ENCODE data around the gene ITGA5.

DNA sequence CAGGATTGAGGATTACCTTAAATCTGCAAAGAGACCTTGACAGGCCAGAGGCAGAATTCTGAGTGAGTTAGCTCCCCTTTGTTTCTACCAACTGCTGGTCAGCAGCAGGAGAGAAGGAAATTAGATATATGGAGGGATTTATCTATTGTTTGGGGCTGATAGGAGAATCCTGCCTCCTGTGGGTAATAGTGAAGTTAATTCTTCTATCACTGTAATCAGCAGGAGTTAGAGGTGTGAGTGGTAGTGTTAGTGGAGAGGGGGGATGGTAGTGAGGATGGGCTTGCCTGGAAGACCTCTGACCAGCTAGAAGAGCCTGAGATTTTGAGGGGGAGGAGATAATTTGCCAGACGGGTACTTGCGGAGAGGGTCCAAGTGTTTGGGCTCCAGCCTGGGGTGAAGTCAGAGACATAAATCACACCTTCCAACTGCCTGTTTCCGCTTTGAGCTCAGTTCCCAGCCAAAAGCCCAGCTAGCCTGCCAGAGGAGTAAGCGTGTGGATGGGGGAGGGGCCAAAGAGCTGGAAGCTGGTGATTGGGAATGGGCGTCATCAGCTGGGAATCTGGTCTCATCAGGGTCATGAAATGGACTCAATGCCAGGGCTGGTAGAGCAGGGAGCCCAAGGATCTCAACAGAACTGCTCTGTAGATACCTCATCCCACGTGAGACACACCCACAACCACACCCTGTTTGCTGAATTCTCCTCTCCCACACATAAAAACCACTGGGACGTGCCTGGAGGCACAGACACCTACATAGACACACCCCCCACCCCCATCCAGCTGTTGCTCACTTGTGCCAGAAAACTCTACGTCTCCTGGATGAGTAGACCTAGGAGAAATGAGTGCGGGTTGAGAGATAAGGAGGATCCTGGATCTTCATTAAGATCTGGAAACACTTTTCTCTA, 13.1 kb upstream of the ITGA5 start:
- TF ChIP-seq, protein P1, sequence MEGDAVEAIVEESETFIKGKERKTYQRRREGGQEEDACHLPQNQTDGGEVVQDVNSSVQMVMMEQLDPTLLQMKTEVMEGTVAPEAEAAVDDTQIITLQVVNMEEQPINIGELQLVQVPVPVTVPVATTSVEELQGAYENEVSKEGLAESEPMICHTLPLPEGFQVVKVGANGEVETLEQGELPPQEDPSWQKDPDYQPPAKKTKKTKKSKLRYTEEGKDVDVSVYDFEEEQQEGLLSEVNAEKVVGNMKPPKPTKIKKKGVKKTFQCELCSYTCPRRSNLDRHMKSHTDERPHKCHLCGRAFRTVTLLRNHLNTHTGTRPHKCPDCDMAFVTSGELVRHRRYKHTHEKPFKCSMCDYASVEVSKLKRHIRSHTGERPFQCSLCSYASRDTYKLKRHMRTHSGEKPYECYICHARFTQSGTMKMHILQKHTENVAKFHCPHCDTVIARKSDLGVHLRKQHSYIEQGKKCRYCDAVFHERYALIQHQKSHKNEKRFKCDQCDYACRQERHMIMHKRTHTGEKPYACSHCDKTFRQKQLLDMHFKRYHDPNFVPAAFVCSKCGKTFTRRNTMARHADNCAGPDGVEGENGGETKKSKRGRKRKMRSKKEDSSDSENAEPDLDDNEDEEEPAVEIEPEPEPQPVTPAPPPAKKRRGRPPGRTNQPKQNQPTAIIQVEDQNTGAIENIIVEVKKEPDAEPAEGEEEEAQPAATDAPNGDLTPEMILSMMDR (conservative IDR thresholded peaks at IDR 0.05; ENCODE audit: low read depth, low read length) = no peak
- TF ChIP-seq EZH2 (IDR thresholded peaks at IDR 0.05; ENCODE audit: low read length, unreplicated experiment) (no peak), EZH2phosphoT487 (IDR thresholded peaks at IDR 0.05; ENCODE audit: borderline replicate concordance, low read length) (no peak)
